Fibroblast of pulmonary artery (primary cell): ENCODE measurements around the gene FOXN1.
"Not testable (repeated sequence)": the region's sequence is repeated elsewhere in the genome, so short reads cannot be mapped to it uniquely, and the experiment has no call there.

ENCODE experiments used
- DNase-seq: peaks from one replicate; pipeline ENCODE4 v3.0.0-alpha.2; 2010; ENCODE audit warnings: low read depth
- H3K4me3 ChIP-seq: replicated peaks from 2 replicates; pipeline ENCODE4 v1.5.1; 2011; ENCODE audit warnings: low read depth, mild to moderate bottlenecking, control low read depth, low read length, moderate library complexity
- CTCF ChIP-seq: IDR thresholded peaks from 2 replicates; pipeline ENCODE4 v1.5.1; 2011; ENCODE audit warnings: mild to moderate bottlenecking, control low read depth, low read length, inconsistent platforms; ENCODE audit errors: missing control alignments

The FOXN1 gene

GRCh38 chr17:28505986-28506665 is at the start of gene FOXN1:
FOXN1 (plus strand) TSS chr17:28506348; CDS start chr17:28523970, 17,622 bp downstream.
- TF ChIP-seq CTCF = no peak
- no peak within 1 kb of the TSS for H3K4me3 ChIP-seq
- no peak for DNase-seq

- DNase-seq = no peak
- no peak overlapping the region for H3K4me3 ChIP-seq
- TF ChIP-seq CTCF = no peak
Observed at GRCh38 chr17:28457890-28458289, 48.3 kb upstream of the FOXN1 start.

GRCh38 chr17:28458881-28459280 is 47.3 kb upstream of the FOXN1 start:
- DNase-seq, H3K4me3 ChIP-seq: not testable (repeated sequence)

GRCh38 chr17:28460901-28461300 is 45.2 kb upstream of the FOXN1 start:
- no peak overlapping the region for H3K4me3 ChIP-seq
- TF ChIP-seq CTCF = no peak
- DNase-seq = no peak

GRCh38 chr17:28466001-28466400 is 40.1 kb upstream of the FOXN1 start:
- TF ChIP-seq CTCF = no peak
- no peak overlapping the region for H3K4me3 ChIP-seq
- DNase-seq = peak; percentile 17

GRCh38 chr17:28466521-28467048 is 39.6 kb upstream of the FOXN1 start:
- no peak for TF ChIP-seq CTCF
- DNase-seq = no peak
- no peak overlapping the region for H3K4me3 ChIP-seq

GRCh38 chr17:28467456-28468025 is 38.6 kb upstream of the FOXN1 start:
- H3K4me3 ChIP-seq = no peak overlapping the region
- DNase-seq = peak; percentile 79
- no peak for TF ChIP-seq CTCF

- not testable (repeated sequence) for DNase-seq, H3K4me3 ChIP-seq
Observed at GRCh38 chr17:28468033-28468735, 38.0 kb upstream of the FOXN1 start.
